ENCODE data around the gene CSNK1G3. TPM values are rescaled to one million over a fixed set of nuclear protein-coding genes. Genes with fewer than 3 reads are reported as not detected.

The CSNK1G3 gene
- total and polyA plus RNA-seq, 10 donors: 9.0 to 81.9 (median 51.6) TPM

- no peaks in the 10 kb centered on the region for H3K27me3 ChIP-seq (replicated peaks in 1 of 7)
- H3K4me1 ChIP-seq: no peaks in the 10 kb centered on the region
- H3K27ac ChIP-seq: no peak overlapping the region
- no peak for DNase-seq
- intact Hi-C loops (cut with DNase I; ENCODE audit: low total_unique reads): no loop called here
- no peak for TF ChIP-seq POLR2A (IDR thresholded peaks at IDR 0.05)
- H3K9me3 ChIP-seq: peaks cover 0 to 13% (median 7%) of the 10 kb centered on the region in 8 donors
- no peaks in the 10 kb centered on the region for H3K36me3 ChIP-seq
- 13 to 39% (median 23%) methylated on average over 1 of the region's 1 CpG for WGBS, 5 donors
- H3K4me3 ChIP-seq: no peak overlapping the region
Observed at GRCh38 chr5:123645024-123645603, 133.1 kb downstream of the CSNK1G3 start.

- no peak for TF ChIP-seq CTCF (IDR thresholded peaks at IDR 0.05 in 8 of 11, conservative IDR thresholded peaks at IDR 0.05 in 3 of 11)
- TF ChIP-seq POLR2AphosphoS5 (IDR thresholded peaks at IDR 0.05): no peak
- TF ChIP-seq POLR2A (IDR thresholded peaks at IDR 0.05): no peak
- Histone ChIP-seq H3K36me3 (no peaks in the 10 kb centered on the region), H3K27me3 (replicated peaks in 1 of 7) (no peaks in the 10 kb centered on the region), H3K9me3 (peaks cover 0 to 14% (median 7%) of the 10 kb centered on the region in 8 donors), H3K4me3 (no peak overlapping the region), H3K4me1 (no peaks in the 10 kb centered on the region), H3K27ac (no peak overlapping the region)
- intact Hi-C loops (cut with DNase I; ENCODE audit: low total_unique reads): no loop called here
- no peak for DNase-seq
- WGBS, 5 donors: 54 to 94% (median 65%) methylated on average over 1 of the region's 1 CpG
Observed at GRCh38 chr5:123647066-123647465, 135.1 kb downstream of the CSNK1G3 start.

- no peaks in the 10 kb centered on the region for H3K36me3 ChIP-seq
- WGBS, 5 donors: 83 to 91% (median 86%) methylated on average over 4 of the region's 4 CpGs
Observed at GRCh38 chr5:123651234-123651633, 139.3 kb downstream of the CSNK1G3 start.

GRCh38 chr5:123659011-123659410 is 147.0 kb downstream of the CSNK1G3 start:
- intact Hi-C loops (cut with DNase I; ENCODE audit: low total_unique reads): no loop called here
- TF ChIP-seq POLR2AphosphoS5 (IDR thresholded peaks at IDR 0.05) (no peak), POLR2A (IDR thresholded peaks at IDR 0.05) (no peak), CTCF (IDR thresholded peaks at IDR 0.05 in 8 of 11, conservative IDR thresholded peaks at IDR 0.05 in 3 of 11) (no peak)
- no peaks in the 10 kb centered on the region for H3K36me3 ChIP-seq
- peaks cover 0 to 8% (median 0%) of the 10 kb centered on the region in 6 donors for H3K4me1 ChIP-seq
- DNase-seq: no peak
- 86 to 94% (median 93%) methylated on average over 2 of the region's 2 CpGs for WGBS, 5 donors
- no peaks in the 10 kb centered on the region for H3K27me3 ChIP-seq (replicated peaks in 1 of 7)
- H3K4me3 ChIP-seq: no peak overlapping the region
- no peak overlapping the region for H3K27ac ChIP-seq
- peaks cover 0 to 9% (median 3%) of the 10 kb centered on the region in 8 donors for H3K9me3 ChIP-seq

More at GRCh38 chr5:123651234-123651633, 139.3 kb downstream of the CSNK1G3 start:
- Histone ChIP-seq H3K4me1 (no peaks in the 10 kb centered on the region), H3K9me3 (peaks cover 0 to 14% (median 7%) of the 10 kb centered on the region in 8 donors), H3K27ac (no peak overlapping the region), H3K4me3 (no peak overlapping the region), H3K27me3 (replicated peaks in 1 of 7) (no peaks in the 10 kb centered on the region)
- intact Hi-C loops (cut with DNase I; ENCODE audit: low total_unique reads): no loop called here
- TF ChIP-seq CTCF (IDR thresholded peaks at IDR 0.05 in 8 of 11, conservative IDR thresholded peaks at IDR 0.05 in 3 of 11) (no peak), POLR2A (IDR thresholded peaks at IDR 0.05) (no peak), POLR2AphosphoS5 (IDR thresholded peaks at IDR 0.05) (no peak)
- DNase-seq: no peak

All from spleen (tissue), 11 donors.